Tibial nerve (tissue), 4 donors: ENCODE results near the gene WDR76.

Experiments used
- CTCF ChIP-seq, 5 experiments: fragments of 200-600 bp in 3 of 5; fragments of 450-650 bp in 2 of 5; sonication (generic) in 3 of 5; IDR thresholded peaks; one replicate each; pipeline ENCODE4 v1.5.1; 2016 to 2019; ENCODE audit warnings: antibody characterized with exemption in 5 of 5, mild to moderate bottlenecking in 3 of 5, moderate library complexity in 2 of 5
- EP300 ChIP-seq, 2 donors: sonication (generic); formaldehyde crosslinking; IDR thresholded peaks; one replicate each; pipeline ENCODE4 v1.6.1; 2017; ENCODE audit warnings: antibody characterized with exemption in 2 of 2, mild to moderate bottlenecking in 1 of 2
- POLR2A ChIP-seq, 2 donors: fragments of 450-650 bp; IDR thresholded peaks; one replicate each; pipeline ENCODE4 v1.6.1; 2017; ENCODE audit warnings: antibody characterized with exemption in 2 of 2, mild to moderate bottlenecking in 2 of 2, moderate library complexity in 2 of 2

DNA sequence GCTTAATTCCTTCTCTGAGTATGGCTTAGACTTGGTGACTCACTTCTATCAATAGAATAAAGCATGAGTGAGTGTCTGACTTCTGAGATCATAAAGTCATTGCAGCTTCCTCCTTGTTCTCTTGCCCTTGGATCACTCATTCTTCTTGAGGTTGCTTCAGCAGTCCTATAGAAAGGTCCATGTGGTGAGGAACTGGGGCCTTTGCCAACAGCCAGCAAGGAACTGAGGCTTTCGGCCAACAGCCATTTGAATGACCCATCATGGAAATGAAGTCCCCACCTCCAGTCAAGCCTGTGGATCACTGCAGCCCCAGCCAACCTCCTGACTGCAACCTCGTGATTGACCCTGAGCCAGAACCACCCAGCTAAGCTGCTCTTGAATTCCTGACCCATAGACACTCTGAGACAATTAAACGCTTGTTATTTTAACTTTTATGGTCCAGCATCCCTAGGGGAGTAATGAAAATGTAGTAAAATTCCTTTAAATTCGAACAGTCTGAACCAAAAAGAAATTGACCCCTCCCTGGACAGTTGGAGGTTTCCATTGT lies 84.5 kb downstream of the WDR76 start:
- TF ChIP-seq CTCF (IDR thresholded peaks at IDR 0.05), result no peak
- TF ChIP-seq POLR2A (IDR thresholded peaks at IDR 0.05), result no peak
- no peak for TF ChIP-seq EP300 (IDR thresholded peaks at IDR 0.05)
